ENCODE results near the gene CDY2B. TPM values are rescaled to one million over a fixed set of nuclear protein-coding genes. Genes with fewer than 3 reads are reported as not detected.
"Not testable (repeated sequence)": the region's sequence is repeated elsewhere in the genome, so short reads cannot be mapped to it uniquely, and the experiment has no call there.

CDY2B gene, protein sequence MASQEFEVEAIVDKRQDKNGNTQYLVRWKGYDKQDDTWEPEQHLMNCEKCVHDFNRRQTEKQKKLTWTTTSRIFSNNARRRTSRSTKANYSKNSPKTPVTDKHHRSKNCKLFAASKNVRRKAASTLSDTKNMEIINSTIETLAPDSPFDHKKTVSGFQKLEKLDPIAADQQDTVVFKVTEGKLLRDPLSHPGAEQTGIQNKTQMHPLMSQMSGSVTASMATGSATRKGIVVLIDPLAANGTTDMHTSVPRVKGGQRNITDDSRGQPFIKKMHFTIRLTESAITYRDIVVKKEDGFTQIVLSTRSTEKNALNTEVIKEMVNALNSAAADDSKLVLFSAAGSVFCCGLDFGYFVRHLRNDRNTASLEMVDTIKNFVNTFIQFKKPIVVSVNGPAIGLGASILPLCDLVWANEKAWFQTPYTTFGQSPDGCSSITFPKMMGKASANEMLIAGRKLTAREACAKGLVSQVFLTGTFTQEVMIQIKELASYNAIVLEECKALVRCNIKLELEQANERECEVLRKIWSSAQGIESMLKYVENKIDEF
- not detected for total RNA-seq

DNA sequence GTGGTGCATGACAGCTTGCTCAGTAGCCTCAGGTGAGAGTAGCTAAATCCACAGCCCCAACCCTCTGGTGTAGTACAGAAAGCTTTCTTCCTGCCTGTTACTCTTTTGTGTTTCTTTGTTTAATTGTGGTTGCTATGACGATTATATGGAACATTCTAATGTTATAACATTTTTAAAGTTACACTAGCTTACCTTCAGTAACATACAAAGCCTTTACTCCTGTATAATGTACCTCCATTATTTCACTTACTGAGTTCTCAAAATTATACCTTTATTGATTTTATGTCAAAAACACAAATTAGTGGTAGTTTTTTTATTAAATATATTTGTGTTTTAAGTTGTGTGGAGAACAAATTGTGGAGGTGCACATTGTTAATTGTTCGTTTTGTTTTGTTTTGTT, at the start of gene CDY2B:
CDY2B (minus strand) TSS at position 101 of the 400 bp plus-strand sequence. CDS start 328 bp downstream, outside the sequence.
- DNase-seq = not testable (repeated sequence)

DNA sequence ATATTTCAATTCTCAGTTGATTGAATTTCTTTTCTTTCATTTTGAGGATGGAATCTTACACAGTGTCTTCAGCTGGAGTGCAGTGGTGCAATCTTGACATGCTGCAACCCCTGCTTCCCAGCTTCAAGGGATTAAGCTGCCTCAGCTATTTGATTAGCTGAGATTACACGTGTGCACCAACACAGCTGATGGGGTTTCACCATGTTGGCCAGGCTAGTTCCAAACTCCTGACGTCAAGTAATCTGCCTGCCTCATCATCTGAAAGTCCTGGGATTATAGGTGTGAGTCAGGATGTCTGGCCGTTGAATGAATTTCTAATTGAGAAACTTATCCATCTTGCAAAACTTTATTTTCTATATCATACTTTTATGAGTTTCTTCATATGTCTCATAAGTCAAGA, 28.0 kb upstream of the CDY2B start:
- DNase-seq = not testable (repeated sequence)

GRCh38 chrY:17907351-17907750, 27.3 kb upstream of the CDY2B start:
- DNase-seq = not testable (repeated sequence)

DNA sequence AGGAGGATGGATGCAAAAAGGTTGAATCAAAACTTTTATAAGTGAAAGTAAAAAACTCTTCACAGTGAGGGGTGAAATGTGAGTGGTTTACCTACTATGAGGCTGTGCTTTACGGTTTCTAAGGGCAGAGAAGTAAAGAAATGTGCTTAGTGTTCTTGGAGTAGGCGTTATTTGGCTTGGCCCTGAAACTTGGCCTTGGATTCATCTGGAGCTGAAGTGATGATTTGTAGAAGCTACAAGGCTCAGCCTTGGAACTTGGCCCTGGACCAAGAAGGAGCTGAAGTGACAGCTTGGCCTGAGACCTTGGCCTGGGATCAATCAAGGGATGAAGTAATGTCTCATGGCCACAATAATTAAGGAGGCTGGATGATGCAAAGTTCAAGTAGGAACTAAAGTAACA, 1.7 kb upstream of the CDY2B start:
- DNase-seq = not testable (repeated sequence)

DNA sequence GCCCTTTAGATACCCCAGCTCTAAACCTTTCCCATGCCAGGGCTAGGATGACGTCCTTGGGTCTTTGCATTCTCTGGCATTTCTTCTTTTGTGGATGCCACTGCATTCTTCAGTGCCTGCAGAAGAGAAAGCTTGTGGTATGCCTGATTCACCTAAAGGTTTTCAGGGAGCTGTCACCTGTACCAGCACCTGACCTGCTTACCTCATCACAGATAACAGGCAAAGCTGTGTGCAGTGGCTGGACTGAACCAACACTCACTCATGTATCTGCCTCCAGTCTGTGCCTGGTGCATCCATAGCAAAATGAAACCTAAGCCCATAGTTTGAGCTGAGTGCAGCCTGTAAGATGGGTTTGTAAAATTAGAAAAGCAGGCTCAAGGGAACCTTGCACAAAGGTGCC, 3.3 kb downstream of the CDY2B start:
- DNase-seq = not testable (repeated sequence)

DNA sequence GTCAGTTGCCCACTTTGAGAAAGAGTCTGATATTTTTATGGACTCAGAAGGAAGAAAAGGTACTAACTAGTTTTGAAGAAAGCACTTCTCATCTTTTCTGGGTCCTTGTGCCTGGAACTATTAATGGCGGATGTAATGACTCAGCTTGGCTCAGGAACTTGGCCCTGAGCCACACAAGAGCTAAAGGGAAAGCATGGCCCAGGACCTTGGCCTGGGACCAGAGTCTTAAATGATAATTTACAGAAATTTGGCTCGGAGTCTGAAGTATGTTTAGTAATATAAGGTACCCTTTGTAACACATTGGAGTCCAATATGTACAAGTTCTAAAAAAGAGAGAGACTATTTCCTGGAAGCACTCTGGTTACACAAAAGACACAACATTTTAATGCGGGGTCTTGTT, 4.6 kb downstream of the CDY2B start:
- DNase-seq = not testable (repeated sequence)

DNA sequence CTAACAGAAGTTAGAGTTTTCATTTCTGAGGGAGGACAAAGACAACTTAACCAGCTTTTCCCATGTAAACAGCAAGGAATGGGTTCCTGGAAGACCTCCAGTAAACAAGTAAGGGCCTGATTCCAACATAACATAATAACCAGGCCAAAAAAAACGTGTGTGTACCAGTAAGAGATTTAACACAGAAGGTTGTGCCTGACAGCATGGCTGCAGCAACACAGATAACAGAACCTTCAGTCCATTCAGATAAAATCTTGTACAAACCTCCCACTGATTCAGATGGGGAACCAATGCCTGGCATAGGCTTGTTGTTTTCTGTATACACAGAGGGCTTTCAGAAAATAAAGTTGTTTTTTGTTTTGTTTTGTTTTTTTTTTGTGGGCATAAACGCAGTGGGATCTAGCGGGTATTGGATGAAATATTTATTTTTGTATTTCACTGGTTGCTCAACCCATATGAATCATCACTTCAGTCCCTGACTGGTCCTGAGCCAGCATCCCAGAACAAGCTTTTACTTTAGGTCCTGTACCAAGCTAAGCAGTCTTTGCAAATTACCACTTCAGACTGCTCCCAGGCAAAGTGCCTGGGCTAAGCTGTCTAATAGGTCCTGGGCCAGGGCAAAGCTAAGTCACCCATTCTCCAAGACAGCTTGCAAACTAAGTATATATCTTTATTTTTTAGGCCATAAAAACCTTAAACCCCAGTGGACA, 8.7 kb downstream of the CDY2B start:
- DNase-seq = not testable (repeated sequence)

DNA sequence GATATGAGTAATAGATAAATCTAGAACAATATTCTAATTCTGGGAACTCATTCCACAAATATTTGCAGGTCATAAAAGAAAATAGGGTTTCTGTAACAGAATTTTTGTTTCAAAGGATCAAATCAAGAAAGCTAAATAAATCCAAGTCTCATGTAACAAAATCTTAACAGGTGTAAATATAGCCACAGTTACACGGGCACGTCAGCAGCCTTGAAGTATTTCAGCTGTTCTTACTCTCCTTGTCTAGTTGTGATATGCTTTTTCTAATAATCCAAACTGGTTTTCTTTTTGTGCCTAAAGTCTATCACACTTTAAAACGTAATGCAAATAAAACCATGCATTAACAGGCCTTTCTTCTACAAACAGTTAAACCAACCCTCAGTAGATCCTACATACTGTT, 9.3 kb downstream of the CDY2B start:
- not testable (repeated sequence) for DNase-seq

GRCh38 chrY:17867850-17868249, 12.2 kb downstream of the CDY2B start:
- not testable (repeated sequence) for DNase-seq

- DNase-seq = not testable (repeated sequence)
These were observed 19.4 kb downstream of the CDY2B start for GRCh38 chrY:17860634-17861033.

DNA sequence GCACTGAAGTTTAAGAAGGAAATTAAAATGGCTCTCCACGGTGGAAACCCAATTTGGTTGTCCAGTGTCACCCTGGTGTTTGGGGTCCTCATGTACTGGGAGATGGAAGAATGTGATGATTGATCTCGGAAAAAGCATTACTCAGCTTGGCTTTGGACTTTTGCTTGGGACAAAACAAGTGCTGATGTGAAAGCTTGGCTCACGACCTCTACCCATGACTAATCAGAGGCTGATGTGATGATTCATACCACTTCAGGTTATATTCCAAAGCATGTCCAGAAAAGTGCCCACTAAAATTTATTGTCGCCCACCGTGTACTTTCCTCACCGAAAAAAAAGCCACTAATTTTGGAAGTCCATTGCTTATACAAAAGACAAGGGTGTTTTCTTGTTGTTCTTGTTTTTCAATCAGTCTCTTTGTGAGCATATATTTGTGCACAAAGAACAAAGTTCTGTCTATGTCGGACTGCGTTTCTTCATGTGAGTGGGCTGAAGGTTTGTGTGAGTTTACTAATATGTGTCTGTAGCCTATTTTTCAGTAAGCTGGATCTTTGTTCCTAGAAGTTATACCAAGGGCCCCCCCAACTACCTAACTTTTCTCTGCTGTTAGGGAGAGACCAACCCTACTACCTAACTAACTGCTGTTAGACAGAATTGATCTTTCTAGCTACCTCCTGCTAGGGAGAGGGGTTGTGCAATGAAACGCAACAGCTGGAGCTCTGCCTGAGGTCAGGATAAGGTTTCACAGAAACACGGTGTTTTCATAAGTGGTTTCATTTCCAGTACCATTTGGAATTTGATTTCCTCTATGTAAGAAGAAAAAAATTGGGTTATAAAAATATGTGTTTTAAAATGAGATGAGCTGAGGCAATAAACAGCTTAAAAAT, 22.8 kb downstream of the CDY2B start:
- DNase-seq = not testable (repeated sequence)

DNA sequence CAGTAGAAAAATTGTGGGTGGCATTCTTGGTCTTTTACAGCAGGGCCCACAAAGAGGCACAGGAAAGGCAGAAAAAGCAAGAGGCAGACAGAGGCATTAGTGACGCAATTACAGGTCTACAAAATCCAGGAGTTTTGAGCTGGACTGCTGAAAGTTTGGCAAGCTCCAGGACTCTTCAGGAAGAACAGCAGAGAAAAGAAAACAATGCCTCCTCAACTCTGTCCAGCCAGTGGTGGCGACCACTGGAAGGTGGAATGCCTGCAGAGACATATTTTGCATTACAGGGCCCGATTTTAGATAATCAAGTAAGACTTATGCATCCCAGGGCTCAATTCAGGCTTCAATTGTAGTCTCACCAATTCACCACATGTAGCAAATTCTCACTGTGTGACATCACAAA, 23.5 kb downstream of the CDY2B start:
- DNase-seq = not testable (repeated sequence)

DNA sequence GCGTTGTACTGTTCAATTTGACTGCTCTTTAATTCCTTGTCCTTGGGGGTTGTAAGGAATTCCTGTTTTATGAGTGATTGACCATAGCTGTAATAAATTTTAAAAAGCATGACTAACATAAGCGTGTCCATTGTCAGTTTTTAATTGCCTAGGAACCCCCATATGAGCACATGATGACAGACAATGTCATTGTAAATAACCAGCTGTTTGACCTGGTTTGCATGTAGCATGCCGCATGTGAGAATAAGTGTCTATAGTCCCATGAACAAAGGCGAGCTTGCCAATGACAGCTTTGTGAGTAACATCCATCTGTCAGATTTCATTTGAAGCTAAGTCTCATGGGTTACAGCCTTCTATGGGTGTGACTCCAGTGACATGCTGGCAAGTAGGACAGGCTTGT, 30.9 kb downstream of the CDY2B start:
- DNase-seq = not testable (repeated sequence)

DNA sequence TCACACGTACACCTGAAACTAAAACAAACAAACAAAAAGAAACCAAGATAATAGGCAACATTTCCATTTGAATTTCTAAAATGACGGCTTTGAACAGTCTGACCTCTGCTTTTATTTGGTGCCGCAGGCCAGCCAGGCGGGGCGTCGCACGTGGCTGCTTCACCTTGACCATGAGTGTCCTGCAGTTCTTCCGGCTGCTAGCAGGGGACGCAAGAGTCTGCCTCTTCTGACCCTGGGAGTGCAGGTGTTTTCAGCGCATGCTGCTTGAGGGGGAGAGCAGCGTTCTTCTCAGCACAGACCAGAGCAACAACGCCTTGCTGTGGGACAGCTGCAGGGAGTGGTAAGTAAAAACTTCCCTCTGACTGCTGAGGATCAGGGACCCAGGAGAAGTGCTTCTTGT, 47.9 kb downstream of the CDY2B start:
- DNase-seq = not testable (repeated sequence)

Other genes starting within 250 kb of the CDY2B start
- not detected for gene CDY2A, start 145.6 kb upstream of the CDY2B start, total RNA-seq